ENCODE data around the gene PACC1.
A peak's percentile ranks its signal among the peaks of the same experiment; 100 is the strongest.

The PACC1 gene

DNA sequence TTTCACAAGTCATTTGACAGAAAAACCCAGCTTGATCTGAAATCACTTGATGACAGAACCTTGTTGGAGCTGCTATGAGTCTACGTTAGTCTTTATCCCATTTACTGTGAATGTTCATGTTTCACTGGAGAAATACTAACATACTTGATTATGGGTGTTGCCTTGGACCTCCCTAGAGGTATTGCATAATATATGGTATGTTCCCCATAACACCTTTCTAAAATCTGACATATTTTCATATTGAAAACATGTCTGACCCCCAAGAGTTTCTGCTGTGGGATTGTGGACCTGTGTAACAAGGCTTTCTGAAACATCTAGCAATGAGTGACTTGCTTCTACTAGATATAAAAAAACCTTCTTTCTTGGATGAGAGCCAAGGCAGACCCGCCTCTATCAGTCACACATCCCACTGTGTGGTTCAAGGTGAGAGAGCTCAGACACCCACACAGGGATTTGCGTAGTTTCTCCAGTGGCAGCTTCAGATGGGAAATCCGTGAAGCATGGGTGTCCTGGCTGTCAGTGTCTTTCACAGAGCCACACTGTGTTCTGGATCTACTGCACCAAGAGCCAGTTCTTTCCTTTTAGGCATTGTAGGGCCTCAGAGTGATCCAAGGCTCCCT is 22.6 kb upstream of the PACC1 start:
- no peak for DNase-seq (ENCODE audit: low read depth)

DNA sequence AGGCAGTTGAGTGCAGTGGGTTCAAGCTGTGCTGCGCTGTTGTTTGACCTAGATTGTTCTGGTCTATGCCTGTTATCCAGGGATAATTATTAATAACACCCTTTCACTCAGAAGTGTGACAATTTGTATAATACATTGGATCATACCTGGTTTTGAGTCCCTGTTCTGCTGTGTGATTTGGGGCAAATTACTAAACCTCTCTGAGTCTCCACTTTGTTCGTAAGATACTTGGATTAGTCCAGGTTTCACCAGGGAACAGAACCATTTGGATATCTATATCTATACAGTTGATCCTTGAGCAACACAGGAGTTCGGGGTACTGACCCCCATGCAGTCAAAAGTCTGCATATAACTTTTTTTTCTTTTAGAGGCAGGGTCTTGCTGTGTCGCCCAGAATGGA is 20.3 kb upstream of the PACC1 start:
- no peak for DNase-seq (ENCODE audit: low read depth)

DNA sequence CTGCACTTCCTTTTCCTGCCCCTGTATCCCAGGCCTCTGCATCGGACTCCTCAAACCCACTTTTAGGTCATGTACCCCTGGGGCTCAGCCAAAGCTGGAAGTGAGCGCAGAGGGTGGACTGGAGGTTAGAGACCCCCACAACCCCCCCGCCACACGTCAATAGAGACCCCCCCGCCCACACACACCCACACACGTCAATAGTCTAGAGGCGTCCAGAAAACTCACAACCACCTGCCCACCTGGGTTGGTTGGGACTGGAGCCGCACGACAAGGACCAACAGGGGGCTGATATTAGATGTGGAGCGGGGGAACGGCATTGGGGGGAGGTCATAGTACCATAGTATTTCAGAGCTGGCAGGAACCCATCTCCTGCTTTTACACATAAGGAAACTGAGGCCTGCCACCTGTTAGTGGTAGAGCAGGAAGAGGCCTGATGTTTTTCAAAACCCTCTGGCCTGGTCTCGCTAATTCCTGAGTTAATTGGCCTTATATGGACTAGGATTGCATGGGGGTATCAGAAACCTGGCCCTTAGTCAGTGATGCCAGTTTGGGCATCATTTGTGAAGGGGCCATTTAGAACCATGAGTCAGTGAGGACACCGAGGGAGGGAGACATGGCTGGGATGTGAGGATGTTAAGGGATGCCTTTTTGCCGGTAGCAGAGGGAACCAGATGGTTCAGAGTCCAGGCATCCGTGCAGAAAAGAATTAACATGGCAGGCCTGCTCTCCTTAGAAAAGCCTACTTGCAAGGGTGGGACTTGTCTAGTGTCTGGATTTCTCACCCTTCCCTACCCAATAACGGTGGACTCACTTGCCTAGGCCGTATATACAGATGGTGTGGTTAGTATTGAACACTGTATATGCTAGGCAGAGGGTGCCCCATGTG is 19.1 kb upstream of the PACC1 start:
- DNase-seq (ENCODE audit: low read depth) = no peak

- peak; percentile 64 for DNase-seq (ENCODE audit: low read depth)
Observed at GRCh38 chr1:212432661-212433576, 18.2 kb upstream of the PACC1 start, which contains the start of gene NENF. Gene NENF, plus strand, starts transcription at chr1:212432920. Its CDS starts 24 bp downstream, at chr1:212432944.

DNA sequence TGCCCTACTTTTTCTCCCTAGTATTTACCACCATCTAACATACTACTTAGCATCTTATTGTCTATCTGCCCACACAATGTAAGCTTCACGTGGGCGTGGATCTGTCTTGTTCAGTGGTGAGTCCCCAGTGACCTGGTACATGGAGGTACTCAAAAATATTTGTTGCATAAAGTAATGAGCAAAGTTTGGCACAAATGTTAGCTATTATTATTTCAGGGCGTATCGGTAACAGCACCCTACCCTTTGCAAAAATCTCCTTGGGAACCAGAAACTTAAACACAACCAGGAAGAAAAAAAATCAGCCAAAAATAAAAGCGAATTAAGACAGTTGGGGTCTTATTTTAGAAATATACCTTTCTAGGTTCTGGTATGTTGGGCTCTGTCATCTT is 17.6 kb upstream of the PACC1 start:
- DNase-seq (ENCODE audit: low read depth) = no peak

- DNase-seq (ENCODE audit: low read depth) = no peak
Observed at GRCh38 chr1:212431644-212432043, 17.0 kb upstream of the PACC1 start.

GRCh38 chr1:212430955-212431394 is 16.3 kb upstream of the PACC1 start:
- DNase-seq (ENCODE audit: low read depth) = no peak

- no peak for DNase-seq (ENCODE audit: low read depth)
Observed at GRCh38 chr1:212430416-212430815, 15.7 kb upstream of the PACC1 start.

- DNase-seq (ENCODE audit: low read depth) = no peak
Observed at GRCh38 chr1:212428496-212428895, 13.8 kb upstream of the PACC1 start.

DNA sequence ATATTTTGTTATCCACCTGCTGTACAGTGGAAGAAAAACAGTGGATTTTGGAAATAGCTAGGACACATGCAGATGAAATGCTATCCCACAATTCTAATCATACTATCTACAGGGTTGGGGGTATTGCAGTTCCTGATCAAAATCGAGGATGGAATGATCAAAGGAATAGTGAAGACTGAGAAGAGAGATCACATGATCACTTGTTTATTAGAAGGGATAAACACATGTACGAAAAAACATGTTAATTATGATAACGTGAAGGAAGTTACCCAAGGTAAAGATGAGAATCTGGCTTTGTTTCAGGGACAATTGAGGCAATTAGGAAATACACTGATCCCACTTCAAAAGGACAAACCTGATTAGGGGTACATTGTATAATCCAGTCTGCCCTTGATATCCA is 9.2 kb upstream of the PACC1 start:
- DNase-seq (ENCODE audit: low read depth) = no peak

- DNase-seq (ENCODE audit: low read depth) = no peak
Observed at GRCh38 chr1:212421165-212421564, 6.5 kb upstream of the PACC1 start.

DNA sequence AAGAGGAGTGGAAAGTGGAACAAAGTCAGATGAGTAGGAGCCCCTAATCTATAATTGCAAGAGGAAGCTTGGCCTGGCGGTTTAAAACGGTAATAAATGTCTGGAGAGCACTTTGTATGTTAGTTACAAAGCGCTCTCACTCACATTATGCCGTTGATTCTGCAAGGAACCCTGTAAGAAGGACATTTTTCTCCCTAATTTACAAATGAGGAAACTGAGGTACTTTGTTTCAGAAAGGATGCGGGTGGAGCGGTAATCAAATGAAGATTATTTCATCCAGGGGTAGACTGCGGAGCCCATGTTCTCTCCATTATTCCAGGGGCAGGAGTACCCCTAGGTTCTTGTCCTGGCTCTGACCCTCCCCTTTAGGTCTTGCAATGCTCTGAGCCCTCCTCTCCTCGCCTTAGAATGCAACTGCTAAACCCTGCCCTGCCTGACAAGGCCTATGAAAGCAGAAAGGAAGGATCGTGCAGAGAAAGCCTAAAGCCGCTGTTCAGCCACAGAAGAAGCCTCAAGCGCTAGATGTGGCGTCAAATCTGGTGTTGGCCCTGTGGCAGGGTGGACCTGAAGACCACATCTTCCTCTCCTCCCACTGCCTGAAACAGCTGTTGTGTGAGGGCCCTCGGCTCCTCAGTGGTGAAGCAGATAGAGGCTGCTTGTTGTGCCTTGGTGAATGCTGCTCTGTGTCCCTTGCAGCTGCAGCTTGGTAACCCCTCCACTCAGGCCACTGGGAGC is 588 bp upstream of the PACC1 start:
- no peak for DNase-seq (ENCODE audit: low read depth)

DNA sequence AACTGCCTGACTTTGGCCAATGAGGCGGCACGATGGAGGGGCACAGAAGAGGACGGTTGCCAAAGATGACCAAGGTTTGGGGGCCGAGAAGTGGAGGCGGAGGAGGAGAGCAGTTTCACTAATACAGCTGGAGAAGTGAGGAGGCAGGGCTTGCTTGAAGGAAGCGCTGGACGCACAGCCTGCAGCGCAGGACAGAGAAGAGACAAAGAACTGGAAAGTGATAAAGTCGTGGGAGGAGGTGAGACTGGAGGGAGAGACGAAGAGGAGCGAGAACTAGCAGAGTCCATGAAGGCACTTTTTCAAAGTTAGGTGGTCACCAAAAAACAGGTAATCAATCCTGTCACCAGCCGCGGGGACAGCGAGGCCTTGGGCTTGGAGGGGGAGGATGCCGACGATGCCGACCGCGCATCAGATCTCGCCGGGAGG is 771 bp downstream of the PACC1 start:
- no peak for DNase-seq (ENCODE audit: low read depth)

GRCh38 chr1:212412374-212412773 is 2.3 kb downstream of the PACC1 start:
- no peak for DNase-seq (ENCODE audit: low read depth)

GRCh38 chr1:212410231-212410820 is 4.4 kb downstream of the PACC1 start:
- no peak for DNase-seq (ENCODE audit: low read depth)

GRCh38 chr1:212402666-212403321 is 11.9 kb downstream of the PACC1 start:
- no peak for DNase-seq (ENCODE audit: low read depth)

- no peak for DNase-seq (ENCODE audit: low read depth)
Observed at GRCh38 chr1:212401838-212402582, 12.7 kb downstream of the PACC1 start.

DNA sequence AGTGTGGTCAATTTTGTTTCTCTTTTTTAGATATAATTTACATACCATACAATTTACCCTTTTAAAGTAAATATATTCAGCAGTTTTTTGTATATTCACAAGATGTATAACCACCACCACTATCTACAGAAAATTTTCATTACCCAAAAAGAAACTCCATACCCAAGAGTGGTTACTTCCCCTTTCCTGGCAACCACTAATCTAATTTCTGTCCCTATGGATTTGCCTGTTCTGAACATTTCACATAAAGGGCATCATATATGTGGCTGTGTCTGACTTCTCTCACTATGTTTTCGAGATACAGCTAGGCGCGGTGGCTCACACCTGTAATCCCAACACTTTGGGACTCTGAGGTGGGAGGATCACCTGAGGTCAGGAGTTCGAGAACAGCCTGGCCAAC is 13.6 kb downstream of the PACC1 start:
- DNase-seq (ENCODE audit: low read depth) = no peak

DNA sequence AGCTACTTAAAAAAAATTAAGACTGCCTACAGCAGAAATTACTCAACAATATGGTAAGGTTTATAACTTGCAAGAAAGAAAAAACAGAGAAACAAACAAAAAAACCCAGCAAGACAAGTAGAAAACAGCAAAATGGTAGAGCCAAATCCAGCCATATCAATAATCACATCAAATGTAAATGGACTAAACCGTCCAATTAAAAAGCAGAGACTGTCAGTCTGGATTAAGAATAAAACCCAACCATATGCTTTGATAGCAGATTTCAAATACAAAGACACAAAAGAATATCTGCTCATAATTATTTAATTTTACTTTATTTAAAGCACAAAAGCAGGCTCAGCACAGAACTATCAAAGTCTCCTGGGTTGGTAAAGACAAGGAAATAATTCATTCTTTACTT is 17.5 kb downstream of the PACC1 start:
- no peak for DNase-seq (ENCODE audit: low read depth)

GRCh38 chr1:212396638-212397037 is 18.0 kb downstream of the PACC1 start:
- DNase-seq (ENCODE audit: low read depth) = no peak
